BJ (cell line): Measurements from ENCODE around the gene STPG1. TPM values are rescaled to one million over a fixed set of nuclear protein-coding genes. Genes with fewer than 3 reads are reported as not detected.

Source experiments
- CTCF ChIA-PET: fragments of 350-600 bp; formaldehyde crosslinking; extraction: SDS; loops from one replicate; lab custom pipeline; 2021; ENCODE audit warnings: antibody characterized with exemption, inconsistent platforms; lab: Yijun Ruan, JAX
- POLR2A ChIA-PET: fragments of 300-600 bp; sonication (Branson Sonifier 250); formaldehyde crosslinking; extraction: SDS; loops from one replicate; lab custom pipeline; 2021; ENCODE audit warnings: antibody characterized with exemption; lab: Charles Lee
- DNase-seq: peaks from one replicate; pipeline ENCODE4 v3.0.0-alpha.2; 2011; ENCODE audit warnings: low read depth
- H3K27me3 ChIP-seq: 2 replicates; pipeline ENCODE4 v1.6.0; 2011; ENCODE audit warnings: low read length; ENCODE audit not compliant: control insufficient read depth, insufficient read depth
- H3K36me3 ChIP-seq: 2 replicates; pipeline ENCODE4 v1.5.1; 2011; ENCODE audit warnings: low read length; ENCODE audit not compliant: control insufficient read depth, insufficient read depth
- H3K4me3 ChIP-seq: 2 replicates; pipeline ENCODE4 v1.5.1; 2011; ENCODE audit warnings: low read depth, mild to moderate bottlenecking, control low read depth, low read length
- CTCF ChIP-seq: IDR thresholded peaks from 2 replicates; pipeline ENCODE4 v1.5.1; 2011; ENCODE audit warnings: low read depth, mild to moderate bottlenecking, control low read depth, inconsistent platforms, low read length, moderate library complexity; ENCODE audit not compliant: insufficient read depth
- polyA plus RNA-seq: library from polyadenylated mRNA; depleted of rRNA; stranded (reverse); fragments of >200 nt; gene quantifications from 2 replicates; pipeline ENCODE4 v1.2.3, GENCODE V29; 2011

Gene STPG1
- polyA plus RNA-seq, 1 experiment = 10.3 TPM

- ChIA-PET CTCF (interaction anchor here (0.7 to 6.6 kb wide), 16 partner anchors 10 to 323 kb away, joined by 3 to 437 read pairs (median 25); partner anchors contain the start of gene NIPAL3), POLR2A (interaction anchor here (0.5 to 0.6 kb wide), 4 partner anchors 16 to 224 kb away, joined by 3 to 4 read pairs (median 3); no protein-coding TSS in a partner anchor)
- no peak for DNase-seq
Measured at GRCh38 chr1:24393892-24394291, 19.7 kb downstream of the STPG1 start.

GRCh38 chr1:24392982-24393650, 20.5 kb downstream of the STPG1 start:
- POLR2A ChIA-PET = interaction anchor here (0.6 kb wide), 1 partner anchor 206 kb away, joined by 3 read pairs; no protein-coding TSS in a partner anchor
- Histone ChIP-seq H3K4me3 (no peak overlapping the region), H3K36me3 (no peaks in the 10 kb centered on the region), H3K27me3 (no peaks in the 10 kb centered on the region)
- no peak for TF ChIP-seq CTCF
- DNase-seq = no peak
- CTCF ChIA-PET = interaction anchor here (0.8 to 6.6 kb wide), 23 partner anchors 7 to 322 kb away, joined by 3 to 437 read pairs (median 14); partner anchors contain the start of gene NIPAL3

More at GRCh38 chr1:24393892-24394291, 19.7 kb downstream of the STPG1 start:
- Histone ChIP-seq H3K27me3 (no peaks in the 10 kb centered on the region), H3K36me3 (no peaks in the 10 kb centered on the region), H3K4me3 (no peak overlapping the region)
- no peak for TF ChIP-seq CTCF

- TF ChIP-seq CTCF = no peak
- H3K27me3 ChIP-seq = no peaks in the 10 kb centered on the region
- POLR2A ChIA-PET = no interaction called here
Measured at GRCh38 chr1:24392604-24392946, 21.0 kb downstream of the STPG1 start.

GRCh38 chr1:24391882-24392603, 21.5 kb downstream of the STPG1 start:
- POLR2A ChIA-PET = interaction anchor here (0.6 kb wide), 1 partner anchor 190 kb away, joined by 3 read pairs; no protein-coding TSS in a partner anchor
- CTCF ChIA-PET = interaction anchor here (0.6 to 6.6 kb wide), 60 partner anchors 8 to 465 kb away, joined by 3 to 437 read pairs (median 5); partner anchors contain the start of genes GRHL3, IFNLR1, IL22RA1 and NIPAL3
- Histone ChIP-seq H3K4me3 (no peak overlapping the region), H3K27me3 (no peaks in the 10 kb centered on the region), H3K36me3 (0 out of 2 replicates have a peak, but pooled peaks cover 1% of the 10 kb centered on the region)
- TF ChIP-seq CTCF = peak; percentile 84
- DNase-seq = no peak

More at GRCh38 chr1:24392604-24392946, 21.0 kb downstream of the STPG1 start:
- DNase-seq = no peak
- no peak overlapping the region for H3K4me3 ChIP-seq
- no peaks in the 10 kb centered on the region for H3K36me3 ChIP-seq
- CTCF ChIA-PET = interaction anchor here (0.8 to 6.6 kb wide), 34 partner anchors 8 to 321 kb away, joined by 3 to 437 read pairs (median 8); partner anchors contain the start of genes NIPAL3 and STPG1
